SK-N-SH (cell line): ENCODE measurements around the gene NFKBIA.

Experiments used
- CHD2 ChIP-seq: fragments of 150-350 bp; IDR thresholded peaks from 2 replicates; pipeline ENCODE4 v1.6.1; 2018; ENCODE audit warnings: low read length; ENCODE audit not compliant: partially characterized antibody
- EP300 ChIP-seq, 2 experiments: IDR thresholded peaks; 2 replicates each; pipeline versions ENCODE4 v1.4.0 to v1.6.1; 2012; ENCODE audit warnings: borderline replicate concordance in 1 of 2, low read depth in 1 of 2, low read length in 1 of 2
- EZH2phosphoT487 ChIP-seq: fragments of 200-600 bp; sonication (generic); IDR thresholded peaks from 2 replicates; pipeline ENCODE4 v1.6.1; 2017; ENCODE audit warnings: low read depth, mixed run types, mild to moderate bottlenecking, antibody characterized with exemption, moderate library complexity, borderline replicate concordance
- GATA2 ChIP-seq: sonication (generic); formaldehyde crosslinking; IDR thresholded peaks from 2 replicates; pipeline ENCODE4 v1.5.0; 2020; ENCODE audit warnings: mild to moderate bottlenecking, missing genetic modification reagents
- NFIC ChIP-seq: IDR thresholded peaks from 2 replicates; pipeline ENCODE4 v1.4.0; 2012; ENCODE audit warnings: borderline replicate concordance
- POLR2AphosphoS5 ChIP-seq: IDR thresholded peaks from 2 replicates; pipeline ENCODE4 v1.6.1; 2012; ENCODE audit warnings: low read depth, low read length
- RAD21 ChIP-seq: IDR thresholded peaks from 2 replicates; pipeline ENCODE4 v1.6.1; 2012; ENCODE audit warnings: mild to moderate bottlenecking, low read length
- RFX5 ChIP-seq: IDR thresholded peaks from 2 replicates; pipeline ENCODE4 v1.6.1; 2012; ENCODE audit warnings: mild to moderate bottlenecking, improper control_type of control experiment, low read length
- SMC3 ChIP-seq: IDR thresholded peaks from 2 replicates; pipeline ENCODE4 v1.6.1; 2012; ENCODE audit warnings: low read depth, low read length, improper control_type of control experiment
- TAF1 ChIP-seq: IDR thresholded peaks from 2 replicates; pipeline ENCODE4 v1.6.1; 2012; ENCODE audit warnings: low read depth, mild to moderate bottlenecking, low read length, moderate library complexity, borderline replicate concordance
- TCF12 ChIP-seq: IDR thresholded peaks from 2 replicates; pipeline ENCODE4 v1.4.0; 2012
- YY1 ChIP-seq: IDR thresholded peaks from 2 replicates; pipeline ENCODE4 v1.4.0; 2012; ENCODE audit warnings: low read depth, mild to moderate bottlenecking
- TF ChIP-seq, protein P1 (sequence below): fragments of 200-600 bp; sonication (generic); IDR thresholded peaks from 2 replicates; pipeline ENCODE4 v1.6.1; 2017; ENCODE audit warnings: antibody characterized with exemption, mild to moderate bottlenecking, moderate library complexity
- TF ChIP-seq, protein P2 (sequence below): IDR thresholded peaks from 2 replicates; pipeline ENCODE4 v1.4.0; 2012; ENCODE audit warnings: low read depth

DNA sequence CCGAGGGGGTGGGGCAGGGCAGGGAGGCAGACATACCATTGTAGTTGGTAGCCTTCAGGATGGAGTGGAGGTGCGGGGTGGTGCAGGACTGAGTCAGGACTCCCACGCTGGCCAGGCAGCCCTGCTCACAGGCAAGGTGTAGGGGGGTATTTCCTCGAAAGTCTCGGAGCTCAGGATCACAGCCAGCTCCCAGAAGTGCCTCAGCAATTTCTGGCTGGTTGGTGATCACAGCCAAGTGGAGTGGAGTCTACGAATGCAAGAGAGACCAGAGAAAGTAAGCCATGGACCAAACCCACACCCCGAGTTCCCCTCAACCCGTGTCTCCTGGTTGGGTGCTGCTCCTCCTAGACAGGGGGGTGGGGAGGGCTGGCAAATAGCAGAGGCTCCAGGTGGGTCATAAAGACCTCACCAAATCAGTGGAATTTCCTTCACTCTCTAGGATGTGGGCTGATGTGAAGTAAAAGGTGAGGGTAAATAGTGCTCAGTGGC is 1.4 kb downstream of the NFKBIA start:
- TF ChIP-seq, protein P1, sequence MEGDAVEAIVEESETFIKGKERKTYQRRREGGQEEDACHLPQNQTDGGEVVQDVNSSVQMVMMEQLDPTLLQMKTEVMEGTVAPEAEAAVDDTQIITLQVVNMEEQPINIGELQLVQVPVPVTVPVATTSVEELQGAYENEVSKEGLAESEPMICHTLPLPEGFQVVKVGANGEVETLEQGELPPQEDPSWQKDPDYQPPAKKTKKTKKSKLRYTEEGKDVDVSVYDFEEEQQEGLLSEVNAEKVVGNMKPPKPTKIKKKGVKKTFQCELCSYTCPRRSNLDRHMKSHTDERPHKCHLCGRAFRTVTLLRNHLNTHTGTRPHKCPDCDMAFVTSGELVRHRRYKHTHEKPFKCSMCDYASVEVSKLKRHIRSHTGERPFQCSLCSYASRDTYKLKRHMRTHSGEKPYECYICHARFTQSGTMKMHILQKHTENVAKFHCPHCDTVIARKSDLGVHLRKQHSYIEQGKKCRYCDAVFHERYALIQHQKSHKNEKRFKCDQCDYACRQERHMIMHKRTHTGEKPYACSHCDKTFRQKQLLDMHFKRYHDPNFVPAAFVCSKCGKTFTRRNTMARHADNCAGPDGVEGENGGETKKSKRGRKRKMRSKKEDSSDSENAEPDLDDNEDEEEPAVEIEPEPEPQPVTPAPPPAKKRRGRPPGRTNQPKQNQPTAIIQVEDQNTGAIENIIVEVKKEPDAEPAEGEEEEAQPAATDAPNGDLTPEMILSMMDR: no peak
- TF ChIP-seq RAD21 (no peak), NFIC (no peak), SMC3 (no peak), POLR2AphosphoS5 (no peak), EP300 (IDR thresholded peaks at IDR 0.05; ENCODE audit: borderline replicate concordance in 1 of 2, low read depth in 1 of 2, low read length in 1 of 2) (no peak), CHD2 (no peak), TAF1 (no peak), YY1 (no peak), RFX5 (no peak), GATA2 (no peak), EZH2phosphoT487 (no peak), TCF12 (no peak)
- TF ChIP-seq, protein P2, sequence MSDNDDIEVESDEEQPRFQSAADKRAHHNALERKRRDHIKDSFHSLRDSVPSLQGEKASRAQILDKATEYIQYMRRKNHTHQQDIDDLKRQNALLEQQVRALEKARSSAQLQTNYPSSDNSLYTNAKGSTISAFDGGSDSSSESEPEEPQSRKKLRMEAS: no peak
